Neural progenitor cell (in vitro differentiated cells): Measurements from ENCODE around the gene CRACR2A. TPM values are rescaled to one million over a fixed set of nuclear protein-coding genes. Genes with fewer than 3 reads are reported as not detected.

Source experiments
- DNase-seq: peaks from one replicate; pipeline ENCODE4 v3.0.0-alpha.2; 2016; ENCODE audit warnings: low spot score
- H2AFZ ChIP-seq: fragments of 200-600 bp; sonication (generic); replicated peaks from 2 replicates; pipeline ENCODE4 v1.6.1; 2016; ENCODE audit warnings: antibody characterized with exemption
- H3F3A ChIP-seq: fragments of 200-600 bp; sonication (generic); 2 replicates; pipeline ENCODE4 v1.6.1; 2016; ENCODE audit warnings: antibody characterized with exemption, low read depth
- H3K27ac ChIP-seq: fragments of 200-600 bp; sonication (generic); 2 replicates; pipeline ENCODE4 v1.5.1; 2016; ENCODE audit warnings: mild to moderate bottlenecking
- H3K27me3 ChIP-seq: fragments of 200-600 bp; sonication (generic); 2 replicates; pipeline ENCODE4 v1.6.1; 2016; ENCODE audit warnings: mild to moderate bottlenecking, moderate library complexity
- H3K36me3 ChIP-seq: fragments of 200-600 bp; sonication (generic); 2 replicates; pipeline ENCODE4 v1.5.1; 2016
- H3K4me1 ChIP-seq: fragments of 200-600 bp; sonication (generic); 2 replicates; pipeline ENCODE4 v1.6.1; 2016; ENCODE audit warnings: mixed run types
- H3K4me2 ChIP-seq: fragments of 200-600 bp; sonication (generic); 2 replicates; pipeline ENCODE4 v1.6.1; 2016
- H3K4me3 ChIP-seq: fragments of 200-600 bp; sonication (generic); 2 replicates; pipeline ENCODE4 v1.5.1; 2016
- H3K79me2 ChIP-seq: fragments of 200-600 bp; sonication (generic); 2 replicates; pipeline ENCODE4 v1.6.1; 2016; ENCODE audit warnings: low read depth
- H3K9ac ChIP-seq: fragments of 200-600 bp; sonication (generic); 2 replicates; pipeline ENCODE4 v1.6.1; 2016
- H3K9me3 ChIP-seq: fragments of 200-600 bp; sonication (generic); 2 replicates; pipeline ENCODE4 v1.5.1; 2016; ENCODE audit warnings: low read depth
- H4K20me1 ChIP-seq: fragments of 200-600 bp; sonication (generic); 2 replicates; pipeline ENCODE4 v1.6.1; 2016; ENCODE audit warnings: low read depth
- H3K27ac Mint-ChIP-seq: 3 replicates; pipeline ENCODE4 v1.8.0; 2021; ENCODE audit warnings: mixed read lengths
- H3K27me3 Mint-ChIP-seq: 2 replicates; pipeline ENCODE4 v1.8.0; 2022; ENCODE audit warnings: low read depth, mild to moderate bottlenecking, inconsistent platforms, moderate library complexity, mixed read lengths; ENCODE audit not compliant: insufficient read depth
- H3K36me3 Mint-ChIP-seq: 3 replicates; pipeline ENCODE4 v1.8.0; 2021; ENCODE audit warnings: mixed read lengths
- H3K4me1 Mint-ChIP-seq: 3 replicates; pipeline ENCODE4 v1.8.0; 2021; ENCODE audit warnings: mixed read lengths
- H3K4me3 Mint-ChIP-seq: 3 replicates; pipeline ENCODE4 v1.8.0; 2021; ENCODE audit warnings: mild to moderate bottlenecking, moderate library complexity, mixed read lengths
- H3K9me3 Mint-ChIP-seq: 3 replicates; pipeline ENCODE4 v1.8.0; 2020; ENCODE audit warnings: mixed read lengths
- CTCF ChIP-seq: fragments of 200-600 bp; sonication (generic); IDR thresholded peaks from 2 replicates; pipeline ENCODE4 v1.5.1; 2017; ENCODE audit warnings: antibody characterized with exemption, mild to moderate bottlenecking
- EZH2 ChIP-seq: fragments of 200-600 bp; sonication (generic); IDR thresholded peaks from 2 replicates; pipeline ENCODE4 v1.6.1; 2017; ENCODE audit warnings: antibody characterized with exemption, mild to moderate bottlenecking, moderate library complexity
- EZH2phosphoT487 ChIP-seq: fragments of 200-600 bp; sonication (generic); IDR thresholded peaks from 2 replicates; pipeline ENCODE4 v1.6.1; 2017; ENCODE audit warnings: antibody characterized with exemption
- total RNA-seq: library from RNA; depleted of rRNA; stranded (reverse); fragments of >200 nt; gene quantifications from 2 replicates; pipeline ENCODE4 v1.2.3, GENCODE V29; 2015; ENCODE audit warnings: low replicate concordance

The CRACR2A gene
- total RNA-seq, 1 donor from 2014 or later: 0.06 TPM

GRCh38 chr12:3741882-3742672 lies 10.8 kb downstream of the CRACR2A start:
- Mint-ChIP-seq H3K4me1 (no peaks in the 10 kb centered on the region), H3K4me3 (peak overlapping the region; percentile 37), H3K9me3 (no peaks in the 10 kb centered on the region), H3K36me3 (no peaks in the 10 kb centered on the region), H3K27me3 (peaks cover 2% of the 10 kb centered on the region), H3K27ac (no peak overlapping the region)
- H3K4me1 ChIP-seq: no peaks in the 10 kb centered on the region
- DNase-seq: no peak
- no peak overlapping the region for H3K27ac ChIP-seq
- no peaks in the 10 kb centered on the region for H3K27me3 ChIP-seq
- TF ChIP-seq CTCF (no peak), EZH2phosphoT487 (no peak), EZH2 (no peak)
- H3K4me3 ChIP-seq: no peak overlapping the region
- H3F3A ChIP-seq: no peaks in the 10 kb centered on the region
- no peaks in the 10 kb centered on the region for H3K9me3 ChIP-seq
- H3K36me3 ChIP-seq: no peaks in the 10 kb centered on the region
- H4K20me1 ChIP-seq: no peaks in the 10 kb centered on the region
- H3K79me2 ChIP-seq: no peaks in the 10 kb centered on the region
- H2AFZ ChIP-seq: no peak overlapping the region
- H3K4me2 ChIP-seq: no peak overlapping the region
- H3K9ac ChIP-seq: no peak overlapping the region

GRCh38 chr12:3740480-3741231 lies 12.3 kb downstream of the CRACR2A start:
- H2AFZ ChIP-seq: no peak overlapping the region
- TF ChIP-seq EZH2 (no peak), CTCF (no peak), EZH2phosphoT487 (no peak)
- Mint-ChIP-seq H3K4me3 (no peak overlapping the region), H3K9me3 (no peaks in the 10 kb centered on the region), H3K27ac (no peak overlapping the region), H3K4me1 (no peaks in the 10 kb centered on the region), H3K27me3 (peaks cover 2% of the 10 kb centered on the region), H3K36me3 (no peaks in the 10 kb centered on the region)
- no peaks in the 10 kb centered on the region for H3K36me3 ChIP-seq
- H3K79me2 ChIP-seq: no peaks in the 10 kb centered on the region
- no peak overlapping the region for H3K27ac ChIP-seq
- H4K20me1 ChIP-seq: no peaks in the 10 kb centered on the region
- no peaks in the 10 kb centered on the region for H3K9me3 ChIP-seq
- no peak overlapping the region for H3K9ac ChIP-seq
- no peak overlapping the region for H3K4me2 ChIP-seq
- no peaks in the 10 kb centered on the region for H3K27me3 ChIP-seq
- H3K4me3 ChIP-seq: no peak overlapping the region
- H3F3A ChIP-seq: no peaks in the 10 kb centered on the region
- no peaks in the 10 kb centered on the region for H3K4me1 ChIP-seq
- no peak for DNase-seq

DNA sequence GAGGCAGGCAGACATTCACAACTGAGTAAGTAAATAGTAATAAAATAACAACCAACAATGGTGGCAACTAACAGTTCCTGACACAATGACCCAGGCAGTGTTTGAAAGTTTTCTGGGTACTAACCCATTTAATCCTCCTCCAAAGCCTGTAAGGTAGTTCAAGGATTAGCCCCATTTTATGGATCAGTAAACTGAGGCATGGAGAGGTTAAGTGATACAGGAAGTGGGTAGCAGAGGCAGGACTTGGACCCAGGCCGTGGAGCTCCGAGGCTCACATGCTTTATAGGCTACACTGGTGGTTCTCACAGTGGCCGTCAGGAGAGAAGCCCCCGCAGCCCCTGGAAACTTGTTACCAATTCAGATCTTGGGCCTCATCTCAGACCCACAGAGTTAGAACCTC lies 17.5 kb downstream of the CRACR2A start:
- Mint-ChIP-seq H3K36me3 (no peaks in the 10 kb centered on the region), H3K27me3 (peaks cover 2% of the 10 kb centered on the region), H3K27ac (no peak overlapping the region), H3K9me3 (no peaks in the 10 kb centered on the region), H3K4me1 (peaks cover 15% of the 10 kb centered on the region), H3K4me3 (no peak overlapping the region)
- Histone ChIP-seq H3K9me3 (no peaks in the 10 kb centered on the region), H2AFZ (no peak overlapping the region), H3K27me3 (no peaks in the 10 kb centered on the region), H3K36me3 (no peaks in the 10 kb centered on the region), H3K4me1 (no peaks in the 10 kb centered on the region), H3K79me2 (no peaks in the 10 kb centered on the region), H3K4me2 (no peak overlapping the region), H3K27ac (no peak overlapping the region), H3F3A (no peaks in the 10 kb centered on the region), H3K4me3 (no peak overlapping the region), H3K9ac (no peak overlapping the region), H4K20me1 (no peaks in the 10 kb centered on the region)
- no peak for DNase-seq
- no peak for TF ChIP-seq EZH2phosphoT487
- TF ChIP-seq EZH2: no peak
- no peak for TF ChIP-seq CTCF
